ENCODE measurements around the gene ZNRF3. TPM values are rescaled to one million over a fixed set of nuclear protein-coding genes. Genes with fewer than 3 reads are reported as not detected.
A peak's percentile ranks its signal among the peaks of the same experiment; 100 is the strongest.

ZNRF3 gene
- polyA plus RNA-seq, 1 of the 3 experiments (the other 2 are of a cell fraction): 4.2 TPM

DNA sequence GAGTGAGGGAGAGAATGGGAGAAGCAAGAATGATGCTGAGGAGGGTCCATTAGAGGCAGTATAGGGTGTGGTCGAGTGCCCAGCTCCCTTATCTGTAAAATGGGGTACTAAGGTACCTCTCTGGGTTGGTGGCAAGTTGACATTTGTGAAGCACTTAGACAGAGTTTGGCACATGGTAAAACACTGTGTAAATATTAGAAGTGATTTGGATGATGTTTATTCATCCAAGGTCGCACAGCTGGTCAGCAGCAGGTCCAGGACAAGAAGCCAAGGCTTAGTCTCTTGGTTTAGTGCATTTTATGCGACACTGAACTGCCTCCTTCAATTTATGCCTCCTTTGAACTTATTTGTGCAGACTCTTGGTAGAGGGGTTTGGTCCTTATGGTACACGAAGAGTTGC is 208.9 kb downstream of the ZNRF3 start:
- H3K4me2 ChIP-seq: no peak overlapping the region
- no peak for DNase-seq
- H3K4me1 ChIP-seq (ENCODE audit: control insufficient read depth in 1 of 2, insufficient read depth in 2 of 2, low read depth in 1 of 2, low read length in 1 of 2): peaks cover 11% of the 10 kb centered on the region in 2 experiments
- no peak overlapping the region for H3K4me3 ChIP-seq (ENCODE audit: low read depth in 2 of 2, low read length in 1 of 2)
- WGBS (ENCODE audit: low lambda C conversion rate): 85% methylated on average over 4 of the region's 4 CpGs
- H3K27me3 ChIP-seq (ENCODE audit: insufficient read depth): no peaks in the 10 kb centered on the region
- CTCF ChIA-PET: no interaction called here
- peaks cover 28% of the 10 kb centered on the region for H3F3A ChIP-seq (replicated peaks; ENCODE audit: insufficient read depth)
- H3K9ac ChIP-seq: no peak overlapping the region
- H3K9me2 ChIP-seq: no peaks in the 10 kb centered on the region
- H3K36me3 ChIP-seq (replicated peaks in 1 of 2; ENCODE audit: control insufficient read depth in 1 of 2, insufficient read depth in 2 of 2, low read length in 1 of 2): peaks cover 0 to 7% of the 10 kb centered on the region in 2 experiments
- POLR2A ChIA-PET: no interaction called here
- no peak for TF ChIP-seq MEF2A (IDR thresholded peaks at IDR 0.05; ENCODE audit: borderline replicate concordance, low read depth)
- TF ChIP-seq, protein P1, sequence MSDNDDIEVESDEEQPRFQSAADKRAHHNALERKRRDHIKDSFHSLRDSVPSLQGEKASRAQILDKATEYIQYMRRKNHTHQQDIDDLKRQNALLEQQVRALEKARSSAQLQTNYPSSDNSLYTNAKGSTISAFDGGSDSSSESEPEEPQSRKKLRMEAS (IDR thresholded peaks at IDR 0.05; ENCODE audit: low read depth): no peak
- no peak for TF ChIP-seq RFX5 (IDR thresholded peaks at IDR 0.05; ENCODE audit: low read length)
- H3K27ac ChIP-seq (ENCODE audit: low read depth in 2 of 2, low read length in 1 of 2): peak overlapping the region; percentile 23 to 91; a peak in 2 of 4 replicates
- H2AFZ ChIP-seq (ENCODE audit: low read depth): no peak overlapping the region
- no peaks in the 10 kb centered on the region for H3K79me2 ChIP-seq (ENCODE audit: insufficient read depth)
- H4K20me1 ChIP-seq (ENCODE audit: insufficient read depth): no peaks in the 10 kb centered on the region
- H3K9me3 ChIP-seq: no peaks in the 10 kb centered on the region

DNA sequence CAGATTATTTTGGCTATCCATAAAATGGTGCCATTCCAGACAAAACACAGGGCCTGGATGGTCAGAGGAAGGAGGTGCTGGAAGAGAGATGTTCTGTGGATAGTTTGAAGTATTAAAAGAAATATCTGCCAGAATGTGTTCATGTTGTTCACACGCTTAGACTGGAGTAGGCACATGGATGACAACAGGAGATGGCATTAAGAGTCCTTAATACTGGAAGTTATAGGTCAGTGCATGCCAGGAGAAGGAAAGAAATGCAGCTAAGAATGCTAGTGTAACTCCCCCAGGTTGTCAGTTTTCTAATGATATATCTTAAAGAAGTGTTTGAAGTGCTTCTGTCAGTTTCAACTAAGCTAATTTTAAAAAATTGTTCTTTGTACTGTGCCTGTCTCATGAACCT is 209.7 kb downstream of the ZNRF3 start:
- peaks cover 11% of the 10 kb centered on the region in 2 experiments for H3K4me1 ChIP-seq (ENCODE audit: control insufficient read depth in 1 of 2, insufficient read depth in 2 of 2, low read depth in 1 of 2, low read length in 1 of 2)
- H3K9ac ChIP-seq: no peak overlapping the region; the same call in 1 of the 2 replicates
- H3K27me3 ChIP-seq (ENCODE audit: insufficient read depth): no peaks in the 10 kb centered on the region
- H2AFZ ChIP-seq (ENCODE audit: low read depth): no peak overlapping the region
- H3K79me2 ChIP-seq (ENCODE audit: insufficient read depth): no peaks in the 10 kb centered on the region
- DNase-seq: no peak
- H3K9me2 ChIP-seq: no peaks in the 10 kb centered on the region
- H3K4me2 ChIP-seq: peak overlapping the region; percentile 59
- peak overlapping the region; percentile 83 to 91 for H3K27ac ChIP-seq (ENCODE audit: low read depth in 2 of 2, low read length in 1 of 2)
- TF ChIP-seq RXRA (IDR thresholded peaks at IDR 0.05; ENCODE audit: borderline replicate concordance, low read depth) (no peak), EP300 (IDR thresholded peaks at IDR 0.05; ENCODE audit: borderline replicate concordance in 1 of 2, low read depth in 1 of 2, low read length in 1 of 2) (no peak), TCF12 (IDR thresholded peaks at IDR 0.05) (no peak), POLR2AphosphoS5 (IDR thresholded peaks at IDR 0.05; ENCODE audit: low read depth, low read length) (no peak), RCOR1 (IDR thresholded peaks at IDR 0.05; ENCODE audit: low read length) (no peak)
- TF ChIP-seq, protein P2, sequence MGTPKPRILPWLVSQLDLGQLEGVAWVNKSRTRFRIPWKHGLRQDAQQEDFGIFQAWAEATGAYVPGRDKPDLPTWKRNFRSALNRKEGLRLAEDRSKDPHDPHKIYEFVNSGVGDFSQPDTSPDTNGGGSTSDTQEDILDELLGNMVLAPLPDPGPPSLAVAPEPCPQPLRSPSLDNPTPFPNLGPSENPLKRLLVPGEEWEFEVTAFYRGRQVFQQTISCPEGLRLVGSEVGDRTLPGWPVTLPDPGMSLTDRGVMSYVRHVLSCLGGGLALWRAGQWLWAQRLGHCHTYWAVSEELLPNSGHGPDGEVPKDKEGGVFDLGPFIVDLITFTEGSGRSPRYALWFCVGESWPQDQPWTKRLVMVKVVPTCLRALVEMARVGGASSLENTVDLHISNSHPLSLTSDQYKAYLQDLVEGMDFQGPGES (IDR thresholded peaks at IDR 0.05; ENCODE audit: low read depth, low read length): no peak
- POLR2A ChIA-PET: no interaction called here
- CTCF ChIA-PET: interaction anchor here (1.1 to 1.7 kb wide), 3 partner anchors 10 to 61 kb away, joined by 5 read pairs; no protein-coding TSS in a partner anchor
- H3K4me3 ChIP-seq (ENCODE audit: low read depth in 2 of 2, low read length in 1 of 2): no peak overlapping the region
- H3K9me3 ChIP-seq: no peaks in the 10 kb centered on the region
- H3K36me3 ChIP-seq (replicated peaks in 1 of 2; ENCODE audit: control insufficient read depth in 1 of 2, insufficient read depth in 2 of 2, low read length in 1 of 2): peaks cover 0 to 7% of the 10 kb centered on the region in 2 experiments
- 88% methylated on average over 1 of the region's 1 CpG for WGBS (ENCODE audit: low lambda C conversion rate)
- H3F3A ChIP-seq (replicated peaks; ENCODE audit: insufficient read depth): peaks cover 28% of the 10 kb centered on the region
- H4K20me1 ChIP-seq (ENCODE audit: insufficient read depth): no peaks in the 10 kb centered on the region

All from SK-N-SH (cell line).